GM12878 (cell line): ENCODE data around the gene STAT5B.

Experiments
- EZH2 ChIP-seq: IDR thresholded peaks from 2 replicates; pipeline ENCODE4 v1.6.1; 2012; ENCODE audit warnings: low read depth, mild to moderate bottlenecking, control low read depth, inconsistent platforms, low read length, borderline replicate concordance; ENCODE audit not compliant: control insufficient read depth
- JUND ChIP-seq: IDR thresholded peaks from 2 replicates; pipeline ENCODE4 v1.6.1; 2012; ENCODE audit warnings: low read depth, mild to moderate bottlenecking, low read length, improper control_type of control experiment, moderate library complexity
- MTA2 ChIP-seq: fragments of 450-650 bp; IDR thresholded peaks from 2 replicates; pipeline ENCODE4 v1.6.1; 2016; ENCODE audit warnings: low read depth, mild to moderate bottlenecking, moderate library complexity
- NFYB ChIP-seq: IDR thresholded peaks from 2 replicates; pipeline ENCODE4 v1.6.1; 2011; ENCODE audit warnings: low read depth, mild to moderate bottlenecking, low read length, improper control_type of control experiment, moderate library complexity; ENCODE audit not compliant: insufficient read depth
- PAX5 ChIP-seq: IDR thresholded peaks from 2 replicates; pipeline ENCODE4 v1.6.1; 2011; ENCODE audit warnings: low read depth, low read length, borderline replicate concordance
- POLR2A ChIP-seq: IDR thresholded peaks from 2 replicates; pipeline ENCODE4 v1.6.1; 2011; ENCODE audit warnings: low read depth, mild to moderate bottlenecking, low read length
- POLR2AphosphoS5 ChIP-seq: IDR thresholded peaks from 2 replicates; pipeline ENCODE4 v1.6.1; 2011; ENCODE audit warnings: mild to moderate bottlenecking, low read length, inconsistent platforms
- RCOR1 ChIP-seq: conservative IDR thresholded peaks from 2 replicates; pipeline ENCODE4 v1.6.1; 2012; ENCODE audit warnings: low read depth, low read length, improper control_type of control experiment
- SIX5 ChIP-seq: IDR thresholded peaks from 2 replicates; pipeline ENCODE4 v1.6.1; 2011; ENCODE audit warnings: mild to moderate bottlenecking, low read depth, low read length, moderate library complexity; ENCODE audit not compliant: severe bottlenecking
- USF2 ChIP-seq: IDR thresholded peaks from 2 replicates; pipeline ENCODE4 v1.6.1; 2011; ENCODE audit warnings: low read depth, low read length, improper control_type of control experiment, borderline replicate concordance
- TF ChIP-seq, protein P1 (sequence below): fragments of 450-650 bp; IDR thresholded peaks from 2 replicates; pipeline ENCODE4 v1.6.1; 2017; ENCODE audit warnings: mild to moderate bottlenecking, low read depth, inconsistent platforms; ENCODE audit not compliant: poor library complexity, severe bottlenecking
- TF ChIP-seq, protein P2 (sequence below), 3 experiments: IDR thresholded peaks in 2 of 3; conservative IDR thresholded peaks in 1 of 3; 2 replicates each; pipeline ENCODE4 v1.5.1; 2011; ENCODE audit warnings: low read depth in 3 of 3, low read length in 3 of 3, mild to moderate bottlenecking in 3 of 3, control low read depth in 2 of 3, moderate library complexity in 2 of 3, inconsistent platforms in 1 of 3, mixed read lengths in 1 of 3; ENCODE audit not compliant: control insufficient read depth in 2 of 3, insufficient read depth in 1 of 3; ENCODE audit errors: extremely low read depth in 1 of 3

DNA sequence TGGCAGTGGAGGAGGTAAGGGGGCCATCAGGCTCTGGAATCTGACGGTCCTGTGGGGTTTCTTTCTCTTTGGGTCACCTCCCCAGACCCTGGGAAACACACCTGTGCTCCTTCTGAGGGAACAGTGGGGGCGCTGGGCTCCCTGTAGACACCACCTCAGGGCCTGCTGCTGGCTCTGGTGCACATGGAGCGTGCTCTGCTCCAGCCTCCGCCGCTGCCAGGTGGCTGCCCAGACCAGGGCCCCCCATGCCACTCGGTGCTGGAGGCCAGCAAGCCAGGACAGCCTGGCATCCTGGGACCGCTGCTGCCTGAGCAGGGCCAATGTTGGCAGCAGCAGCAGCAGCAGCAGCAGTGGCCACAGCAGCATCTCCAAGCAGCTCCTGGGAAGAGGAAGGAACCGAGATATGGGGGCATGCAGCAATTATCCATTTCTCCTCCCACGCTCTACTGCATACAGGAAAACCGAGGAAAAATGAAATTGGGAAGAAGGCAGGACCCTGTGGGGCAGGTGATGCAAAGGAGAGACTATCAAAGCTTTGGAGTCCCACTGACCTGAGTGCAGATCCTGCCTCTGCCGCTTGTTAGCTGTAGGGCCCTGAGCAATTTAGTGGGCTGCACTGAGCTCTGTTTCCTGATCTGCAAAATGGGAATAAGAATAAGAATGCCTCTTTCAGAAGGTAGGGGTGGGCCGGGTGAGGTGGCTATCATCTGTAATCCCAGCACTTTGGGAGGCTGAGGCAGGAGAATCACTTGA, 82.8 kb downstream of the STAT5B start:
- TF ChIP-seq USF2 (no peak), NFYB (no peak), EZH2 (no peak), RCOR1 (no peak), MTA2 (no peak), JUND (no peak), POLR2AphosphoS5 (no peak), POLR2A (no peak), PAX5 (no peak), SIX5 (no peak)
- TF ChIP-seq, protein P1, sequence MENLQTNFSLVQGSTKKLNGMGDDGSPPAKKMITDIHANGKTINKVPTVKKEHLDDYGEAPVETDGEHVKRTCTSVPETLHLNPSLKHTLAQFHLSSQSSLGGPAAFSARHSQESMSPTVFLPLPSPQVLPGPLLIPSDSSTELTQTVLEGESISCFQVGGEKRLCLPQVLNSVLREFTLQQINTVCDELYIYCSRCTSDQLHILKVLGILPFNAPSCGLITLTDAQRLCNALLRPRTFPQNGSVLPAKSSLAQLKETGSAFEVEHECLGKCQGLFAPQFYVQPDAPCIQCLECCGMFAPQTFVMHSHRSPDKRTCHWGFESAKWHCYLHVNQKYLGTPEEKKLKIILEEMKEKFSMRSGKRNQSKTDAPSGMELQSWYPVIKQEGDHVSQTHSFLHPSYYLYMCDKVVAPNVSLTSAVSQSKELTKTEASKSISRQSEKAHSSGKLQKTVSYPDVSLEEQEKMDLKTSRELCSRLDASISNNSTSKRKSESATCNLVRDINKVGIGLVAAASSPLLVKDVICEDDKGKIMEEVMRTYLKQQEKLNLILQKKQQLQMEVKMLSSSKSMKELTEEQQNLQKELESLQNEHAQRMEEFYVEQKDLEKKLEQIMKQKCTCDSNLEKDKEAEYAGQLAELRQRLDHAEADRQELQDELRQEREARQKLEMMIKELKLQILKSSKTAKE = no peak
- TF ChIP-seq, protein P2, sequence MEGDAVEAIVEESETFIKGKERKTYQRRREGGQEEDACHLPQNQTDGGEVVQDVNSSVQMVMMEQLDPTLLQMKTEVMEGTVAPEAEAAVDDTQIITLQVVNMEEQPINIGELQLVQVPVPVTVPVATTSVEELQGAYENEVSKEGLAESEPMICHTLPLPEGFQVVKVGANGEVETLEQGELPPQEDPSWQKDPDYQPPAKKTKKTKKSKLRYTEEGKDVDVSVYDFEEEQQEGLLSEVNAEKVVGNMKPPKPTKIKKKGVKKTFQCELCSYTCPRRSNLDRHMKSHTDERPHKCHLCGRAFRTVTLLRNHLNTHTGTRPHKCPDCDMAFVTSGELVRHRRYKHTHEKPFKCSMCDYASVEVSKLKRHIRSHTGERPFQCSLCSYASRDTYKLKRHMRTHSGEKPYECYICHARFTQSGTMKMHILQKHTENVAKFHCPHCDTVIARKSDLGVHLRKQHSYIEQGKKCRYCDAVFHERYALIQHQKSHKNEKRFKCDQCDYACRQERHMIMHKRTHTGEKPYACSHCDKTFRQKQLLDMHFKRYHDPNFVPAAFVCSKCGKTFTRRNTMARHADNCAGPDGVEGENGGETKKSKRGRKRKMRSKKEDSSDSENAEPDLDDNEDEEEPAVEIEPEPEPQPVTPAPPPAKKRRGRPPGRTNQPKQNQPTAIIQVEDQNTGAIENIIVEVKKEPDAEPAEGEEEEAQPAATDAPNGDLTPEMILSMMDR (IDR thresholded peaks at IDR 0.05 in 2 of 3, conservative IDR thresholded peaks at IDR 0.05 in 1 of 3; ENCODE audit: control insufficient read depth in 2 of 3, extremely low read depth in 1 of 3, insufficient read depth in 1 of 3, low read depth in 3 of 3, low read length in 3 of 3) = no peak
